NCI-H510A treated with DMSO at 0.1 percent for 48 hours (cell line): ENCODE measurements around the gene RPAP2.

Experiments
- DNase-seq: peaks from one replicate; lab custom pipeline; 2025; lab: John Stamatoyannopoulos, UW

RPAP2 gene

DNA sequence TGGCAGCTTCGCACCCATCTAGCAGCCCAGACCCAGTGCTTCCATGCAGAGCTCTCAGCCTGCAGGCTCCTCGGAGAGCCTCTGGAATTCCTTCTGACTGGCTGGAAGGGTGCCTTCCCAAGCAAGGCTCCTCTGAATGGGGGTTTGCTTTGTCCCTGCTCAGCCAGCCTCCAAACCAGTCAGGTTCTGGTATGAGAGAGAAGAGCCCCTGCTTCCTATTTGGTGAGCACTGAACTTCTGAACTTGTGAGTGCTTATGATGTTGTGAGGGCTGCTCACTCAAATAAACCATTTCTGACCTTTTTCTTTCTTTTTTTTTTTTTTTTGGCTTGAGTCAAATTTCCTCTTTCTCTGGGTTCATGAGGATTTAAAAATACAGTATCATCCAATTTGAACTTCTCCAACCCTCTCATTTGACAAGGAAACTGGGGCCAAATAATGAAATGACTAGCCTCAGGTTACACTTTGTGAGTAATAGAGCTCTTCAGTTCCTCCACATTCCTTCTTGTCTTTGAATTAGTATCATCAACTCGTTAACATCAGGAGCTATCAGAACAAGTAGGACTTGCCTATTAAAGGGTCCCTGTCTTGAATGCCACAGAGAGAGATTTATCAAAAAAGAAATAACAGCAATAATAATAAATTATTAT, 148.3 kb downstream of the RPAP2 start:
- no peak for DNase-seq

- no peak for DNase-seq
Observed at GRCh38 chr1:92447976-92448375, 149.1 kb downstream of the RPAP2 start.
